GM23338 (cell line): ENCODE results near the gene NIPAL1. TPM values are rescaled to one million over a fixed set of nuclear protein-coding genes. Genes with fewer than 3 reads are reported as not detected.

Experiments used
- ATAC-seq: fragments of 200-7000 bp; cut with Tn5 transposase; 3 replicates; pipeline ENCODE4 v1.9.1; 2020
- DNase-seq: peaks from one replicate; pipeline ENCODE4 v3.0.0-alpha.2; 2015; ENCODE audit warnings: low spot score
- H2AFZ ChIP-seq: fragments of 200-600 bp; sonication (generic); 2 replicates; pipeline ENCODE4 v1.8.0; 2016; ENCODE audit warnings: antibody characterized with exemption, mild to moderate bottlenecking, moderate library complexity
- H3F3A ChIP-seq: fragments of 200-600 bp; sonication (generic); replicated peaks from 2 replicates; pipeline ENCODE4 v1.8.0; 2017; ENCODE audit warnings: antibody characterized with exemption, mixed run types, low read depth
- H3K27ac ChIP-seq: fragments of 200-600 bp; sonication (generic); 2 replicates; pipeline ENCODE4 v1.6.1; 2016; ENCODE audit warnings: low read depth
- H3K27me3 ChIP-seq: fragments of 200-600 bp; sonication (generic); 2 replicates; pipeline ENCODE4 v1.8.0; 2016; ENCODE audit warnings: mild to moderate bottlenecking, mixed run types, moderate library complexity; ENCODE audit not compliant: insufficient read depth
- H3K36me3 ChIP-seq: fragments of 200-600 bp; sonication (generic); 2 replicates; pipeline ENCODE4 v1.8.0; 2016; ENCODE audit warnings: mild to moderate bottlenecking; ENCODE audit not compliant: insufficient read depth
- H3K4me1 ChIP-seq: fragments of 200-600 bp; sonication (generic); 2 replicates; pipeline ENCODE4 v1.8.0; 2016; ENCODE audit warnings: mild to moderate bottlenecking, moderate library complexity; ENCODE audit not compliant: insufficient read depth
- H3K4me2 ChIP-seq: fragments of 200-600 bp; sonication (generic); 2 replicates; pipeline ENCODE4 v1.7.1; 2017; ENCODE audit warnings: mixed run types
- H3K4me3 ChIP-seq: fragments of 200-600 bp; sonication (generic); 2 replicates; pipeline ENCODE4 v1.6.1; 2016; ENCODE audit warnings: mixed run types
- H3K79me2 ChIP-seq: fragments of 200-600 bp; sonication (generic); replicated peaks from 2 replicates; pipeline ENCODE4 v1.8.0; 2017; ENCODE audit warnings: mild to moderate bottlenecking; ENCODE audit not compliant: insufficient read depth
- H3K9me2 ChIP-seq: fragments of 200-600 bp; sonication (generic); 2 replicates; pipeline ENCODE4 v1.8.0; 2017; ENCODE audit not compliant: insufficient read depth
- H4K20me1 ChIP-seq: fragments of 200-600 bp; sonication (generic); replicated peaks from 2 replicates; pipeline ENCODE4 v1.8.0; 2017; ENCODE audit warnings: mild to moderate bottlenecking; ENCODE audit not compliant: insufficient read depth
- H3K27ac Mint-ChIP-seq: 2 replicates; pipeline ENCODE4 v1.8.0; 2020; ENCODE audit warnings: inconsistent platforms, mild to moderate bottlenecking, moderate library complexity, mixed read lengths
- H3K27me3 Mint-ChIP-seq: 3 replicates; pipeline ENCODE4 v1.8.0; 2022; ENCODE audit warnings: low read depth, mild to moderate bottlenecking, moderate library complexity, mixed read lengths, inconsistent platforms; ENCODE audit not compliant: insufficient read depth, poor library complexity
- H3K36me3 Mint-ChIP-seq: 3 replicates; pipeline ENCODE4 v1.8.0; 2021; ENCODE audit warnings: low read depth, mild to moderate bottlenecking, inconsistent platforms, moderate library complexity, mixed read lengths
- H3K4me1 Mint-ChIP-seq: 3 replicates; pipeline ENCODE4 v1.8.0; 2020; ENCODE audit warnings: mild to moderate bottlenecking, inconsistent platforms, mixed read lengths
- H3K4me3 Mint-ChIP-seq: 3 replicates; pipeline ENCODE4 v1.8.0; 2021; ENCODE audit warnings: moderate library complexity, mild to moderate bottlenecking, inconsistent platforms, mixed read lengths
- H3K9me3 Mint-ChIP-seq: 3 replicates; pipeline ENCODE4 v1.8.0; 2020; ENCODE audit warnings: moderate library complexity, mild to moderate bottlenecking, inconsistent platforms, mixed read lengths
- EZH2 ChIP-seq: fragments of 200-600 bp; sonication (generic); IDR thresholded peaks from one replicate; pipeline ENCODE4 v1.8.0; 2017; ENCODE audit warnings: antibody characterized with exemption, mild to moderate bottlenecking, low read depth; ENCODE audit not compliant: unreplicated experiment
- EZH2phosphoT487 ChIP-seq: fragments of 200-600 bp; sonication (generic); IDR thresholded peaks from one replicate; pipeline ENCODE4 v1.8.1; 2018; ENCODE audit warnings: antibody characterized with exemption; ENCODE audit not compliant: unreplicated experiment
- JUNB ChIP-seq: IDR thresholded peaks from one replicate; pipeline ENCODE4 v1.6.1; 2016; ENCODE audit warnings: antibody characterized with exemption; ENCODE audit not compliant: unreplicated experiment
- NANOG ChIP-seq: IDR thresholded peaks from 2 replicates; pipeline ENCODE4 v1.6.1; 2016; ENCODE audit warnings: antibody characterized with exemption, borderline replicate concordance
- STAT1 ChIP-seq: IDR thresholded peaks from one replicate; pipeline ENCODE4 v1.6.1; 2016; ENCODE audit warnings: antibody characterized with exemption; ENCODE audit not compliant: unreplicated experiment
- ZNF114 ChIP-seq: fragments of 250-450 bp; sonication (Bioruptor Pico); IDR thresholded peaks from 2 replicates; pipeline ENCODE4 v1.5.0; 2020; ENCODE audit warnings: mild to moderate bottlenecking, moderate library complexity
- ZNF331 ChIP-seq: fragments of 250-450 bp; sonication (Bioruptor Pico); IDR thresholded peaks from 2 replicates; pipeline ENCODE4 v1.5.0; 2020; ENCODE audit warnings: low read depth, mild to moderate bottlenecking, moderate library complexity
- polyA plus RNA-seq: library from polyadenylated mRNA; unstranded; fragments of >200 nt; fragmentation: Nextera tagmentation; extraction: Ambion mirVana; gene quantifications from 2 replicates; pipeline ENCODE4 v1.2.1, GENCODE V29; 2016
- total RNA-seq: library from RNA; depleted of rRNA; stranded (reverse); fragments of >200 nt; shearing (Covaris generic); gene quantifications from 2 replicates; pipeline ENCODE4 v1.2.3, GENCODE V29; 2014
- TF ChIP-seq, protein P1 (sequence below), 2 experiments: fragments of 200-600 bp in 1 of 2; sonication (generic) in 1 of 2; conservative IDR thresholded peaks; 2 replicates each; pipeline versions ENCODE4 v1.5.1 to v1.6.1; 2016 to 2017; ENCODE audit warnings: antibody characterized with exemption in 2 of 2, low read depth in 2 of 2, mild to moderate bottlenecking in 2 of 2, moderate library complexity in 1 of 2
- TF ChIP-seq, protein P2 (sequence below): IDR thresholded peaks from 2 replicates; pipeline ENCODE4 v1.6.1; 2016; ENCODE audit warnings: antibody characterized with exemption
- TF ChIP-seq, protein P3 (sequence below): fragments of 250-450 bp; sonication (Bioruptor Pico); IDR thresholded peaks from 2 replicates; pipeline ENCODE4 v1.5.0; 2020; ENCODE audit warnings: mild to moderate bottlenecking, moderate library complexity

Gene NIPAL1
- total and polyA plus RNA-seq, 2 experiments from 2014 or later, result 5.3 to 8.2 TPM

GRCh38 chr4:48024522-48024921 lies 8.0 kb downstream of the NIPAL1 start:
- H3K36me3 Mint-ChIP-seq, result peaks cover 10% of the 10 kb centered on the region
- Histone ChIP-seq H3K27me3 (no peaks in the 10 kb centered on the region), H4K20me1 (no peaks in the 10 kb centered on the region), H3K36me3 (no peaks in the 10 kb centered on the region), H3K79me2 (peaks cover 4% of the 10 kb centered on the region; the same call in 1 of the 2 replicates), H3K4me3 (no peak overlapping the region), H3K9me2 (no peaks in the 10 kb centered on the region), H3K27ac (no peak overlapping the region), H3F3A (no peaks in the 10 kb centered on the region), H2AFZ (no peak overlapping the region), H3K4me2 (no peak overlapping the region), H3K4me1 (peaks cover 18% of the 10 kb centered on the region)
- ATAC-seq, result no peak
- TF ChIP-seq ZNF114 (CRISPR knock-in tag) (no peak), ZNF331 (CRISPR knock-in tag) (no peak), EZH2phosphoT487 (no peak), STAT1 (no peak), NANOG (no peak)
- TF ChIP-seq, protein P1, sequence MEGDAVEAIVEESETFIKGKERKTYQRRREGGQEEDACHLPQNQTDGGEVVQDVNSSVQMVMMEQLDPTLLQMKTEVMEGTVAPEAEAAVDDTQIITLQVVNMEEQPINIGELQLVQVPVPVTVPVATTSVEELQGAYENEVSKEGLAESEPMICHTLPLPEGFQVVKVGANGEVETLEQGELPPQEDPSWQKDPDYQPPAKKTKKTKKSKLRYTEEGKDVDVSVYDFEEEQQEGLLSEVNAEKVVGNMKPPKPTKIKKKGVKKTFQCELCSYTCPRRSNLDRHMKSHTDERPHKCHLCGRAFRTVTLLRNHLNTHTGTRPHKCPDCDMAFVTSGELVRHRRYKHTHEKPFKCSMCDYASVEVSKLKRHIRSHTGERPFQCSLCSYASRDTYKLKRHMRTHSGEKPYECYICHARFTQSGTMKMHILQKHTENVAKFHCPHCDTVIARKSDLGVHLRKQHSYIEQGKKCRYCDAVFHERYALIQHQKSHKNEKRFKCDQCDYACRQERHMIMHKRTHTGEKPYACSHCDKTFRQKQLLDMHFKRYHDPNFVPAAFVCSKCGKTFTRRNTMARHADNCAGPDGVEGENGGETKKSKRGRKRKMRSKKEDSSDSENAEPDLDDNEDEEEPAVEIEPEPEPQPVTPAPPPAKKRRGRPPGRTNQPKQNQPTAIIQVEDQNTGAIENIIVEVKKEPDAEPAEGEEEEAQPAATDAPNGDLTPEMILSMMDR (conservative IDR thresholded peaks at IDR 0.05; ENCODE audit: low read depth in 2 of 2), result no peak
- TF ChIP-seq, protein P2, sequence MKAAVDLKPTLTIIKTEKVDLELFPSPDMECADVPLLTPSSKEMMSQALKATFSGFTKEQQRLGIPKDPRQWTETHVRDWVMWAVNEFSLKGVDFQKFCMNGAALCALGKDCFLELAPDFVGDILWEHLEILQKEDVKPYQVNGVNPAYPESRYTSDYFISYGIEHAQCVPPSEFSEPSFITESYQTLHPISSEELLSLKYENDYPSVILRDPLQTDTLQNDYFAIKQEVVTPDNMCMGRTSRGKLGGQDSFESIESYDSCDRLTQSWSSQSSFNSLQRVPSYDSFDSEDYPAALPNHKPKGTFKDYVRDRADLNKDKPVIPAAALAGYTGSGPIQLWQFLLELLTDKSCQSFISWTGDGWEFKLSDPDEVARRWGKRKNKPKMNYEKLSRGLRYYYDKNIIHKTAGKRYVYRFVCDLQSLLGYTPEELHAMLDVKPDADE, result no peak
- H3K9me3 Mint-ChIP-seq, result no peaks in the 10 kb centered on the region
- H3K27ac Mint-ChIP-seq, result no peak overlapping the region
- DNase-seq, result no peak
- H3K4me3 Mint-ChIP-seq, result no peak overlapping the region
- peaks cover 28% of the 10 kb centered on the region for H3K4me1 Mint-ChIP-seq
- H3K27me3 Mint-ChIP-seq, result no peaks in the 10 kb centered on the region

DNA sequence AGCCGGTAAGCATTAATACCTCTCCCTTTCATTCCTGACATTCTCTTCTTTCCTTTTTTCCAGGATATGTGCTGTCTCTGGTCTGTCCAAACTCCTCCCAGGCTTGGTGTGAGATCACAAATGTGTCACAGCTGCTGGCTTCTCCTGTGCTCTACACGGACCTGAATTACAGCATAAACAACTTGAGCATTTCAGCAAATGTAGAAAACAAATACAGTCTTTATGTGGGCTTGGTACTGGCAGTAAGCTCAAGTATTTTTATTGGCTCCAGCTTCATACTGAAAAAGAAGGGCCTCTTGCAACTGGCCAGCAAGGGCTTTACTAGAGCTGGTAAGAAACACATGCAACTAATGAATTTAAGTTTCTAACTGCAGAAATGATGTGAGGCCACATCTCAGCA lies 8.4 kb downstream of the NIPAL1 start:
- Histone ChIP-seq H3K36me3 (no peaks in the 10 kb centered on the region), H3F3A (no peaks in the 10 kb centered on the region), H3K27me3 (no peaks in the 10 kb centered on the region), H3K4me3 (no peak overlapping the region), H2AFZ (no peak overlapping the region), H3K4me2 (no peak overlapping the region), H3K27ac (no peak overlapping the region), H3K79me2 (no peaks in the 10 kb centered on the region), H3K4me1 (peaks cover 23% of the 10 kb centered on the region), H4K20me1 (no peaks in the 10 kb centered on the region), H3K9me2 (no peaks in the 10 kb centered on the region)
- Mint-ChIP-seq H3K4me1 (peaks cover 31% of the 10 kb centered on the region), H3K36me3 (peaks cover 10% of the 10 kb centered on the region), H3K27me3 (no peaks in the 10 kb centered on the region), H3K4me3 (no peak overlapping the region), H3K27ac (no peak overlapping the region), H3K9me3 (no peaks in the 10 kb centered on the region)
- DNase-seq (no peak), ATAC-seq (no peak)
- TF ChIP-seq, protein P2, result no peak
- TF ChIP-seq JUNB (no peak), ZNF331 (CRISPR knock-in tag) (no peak), STAT1 (no peak), ZNF114 (CRISPR knock-in tag) (no peak), EZH2 (no peak), NANOG (no peak)
- TF ChIP-seq, protein P3, sequence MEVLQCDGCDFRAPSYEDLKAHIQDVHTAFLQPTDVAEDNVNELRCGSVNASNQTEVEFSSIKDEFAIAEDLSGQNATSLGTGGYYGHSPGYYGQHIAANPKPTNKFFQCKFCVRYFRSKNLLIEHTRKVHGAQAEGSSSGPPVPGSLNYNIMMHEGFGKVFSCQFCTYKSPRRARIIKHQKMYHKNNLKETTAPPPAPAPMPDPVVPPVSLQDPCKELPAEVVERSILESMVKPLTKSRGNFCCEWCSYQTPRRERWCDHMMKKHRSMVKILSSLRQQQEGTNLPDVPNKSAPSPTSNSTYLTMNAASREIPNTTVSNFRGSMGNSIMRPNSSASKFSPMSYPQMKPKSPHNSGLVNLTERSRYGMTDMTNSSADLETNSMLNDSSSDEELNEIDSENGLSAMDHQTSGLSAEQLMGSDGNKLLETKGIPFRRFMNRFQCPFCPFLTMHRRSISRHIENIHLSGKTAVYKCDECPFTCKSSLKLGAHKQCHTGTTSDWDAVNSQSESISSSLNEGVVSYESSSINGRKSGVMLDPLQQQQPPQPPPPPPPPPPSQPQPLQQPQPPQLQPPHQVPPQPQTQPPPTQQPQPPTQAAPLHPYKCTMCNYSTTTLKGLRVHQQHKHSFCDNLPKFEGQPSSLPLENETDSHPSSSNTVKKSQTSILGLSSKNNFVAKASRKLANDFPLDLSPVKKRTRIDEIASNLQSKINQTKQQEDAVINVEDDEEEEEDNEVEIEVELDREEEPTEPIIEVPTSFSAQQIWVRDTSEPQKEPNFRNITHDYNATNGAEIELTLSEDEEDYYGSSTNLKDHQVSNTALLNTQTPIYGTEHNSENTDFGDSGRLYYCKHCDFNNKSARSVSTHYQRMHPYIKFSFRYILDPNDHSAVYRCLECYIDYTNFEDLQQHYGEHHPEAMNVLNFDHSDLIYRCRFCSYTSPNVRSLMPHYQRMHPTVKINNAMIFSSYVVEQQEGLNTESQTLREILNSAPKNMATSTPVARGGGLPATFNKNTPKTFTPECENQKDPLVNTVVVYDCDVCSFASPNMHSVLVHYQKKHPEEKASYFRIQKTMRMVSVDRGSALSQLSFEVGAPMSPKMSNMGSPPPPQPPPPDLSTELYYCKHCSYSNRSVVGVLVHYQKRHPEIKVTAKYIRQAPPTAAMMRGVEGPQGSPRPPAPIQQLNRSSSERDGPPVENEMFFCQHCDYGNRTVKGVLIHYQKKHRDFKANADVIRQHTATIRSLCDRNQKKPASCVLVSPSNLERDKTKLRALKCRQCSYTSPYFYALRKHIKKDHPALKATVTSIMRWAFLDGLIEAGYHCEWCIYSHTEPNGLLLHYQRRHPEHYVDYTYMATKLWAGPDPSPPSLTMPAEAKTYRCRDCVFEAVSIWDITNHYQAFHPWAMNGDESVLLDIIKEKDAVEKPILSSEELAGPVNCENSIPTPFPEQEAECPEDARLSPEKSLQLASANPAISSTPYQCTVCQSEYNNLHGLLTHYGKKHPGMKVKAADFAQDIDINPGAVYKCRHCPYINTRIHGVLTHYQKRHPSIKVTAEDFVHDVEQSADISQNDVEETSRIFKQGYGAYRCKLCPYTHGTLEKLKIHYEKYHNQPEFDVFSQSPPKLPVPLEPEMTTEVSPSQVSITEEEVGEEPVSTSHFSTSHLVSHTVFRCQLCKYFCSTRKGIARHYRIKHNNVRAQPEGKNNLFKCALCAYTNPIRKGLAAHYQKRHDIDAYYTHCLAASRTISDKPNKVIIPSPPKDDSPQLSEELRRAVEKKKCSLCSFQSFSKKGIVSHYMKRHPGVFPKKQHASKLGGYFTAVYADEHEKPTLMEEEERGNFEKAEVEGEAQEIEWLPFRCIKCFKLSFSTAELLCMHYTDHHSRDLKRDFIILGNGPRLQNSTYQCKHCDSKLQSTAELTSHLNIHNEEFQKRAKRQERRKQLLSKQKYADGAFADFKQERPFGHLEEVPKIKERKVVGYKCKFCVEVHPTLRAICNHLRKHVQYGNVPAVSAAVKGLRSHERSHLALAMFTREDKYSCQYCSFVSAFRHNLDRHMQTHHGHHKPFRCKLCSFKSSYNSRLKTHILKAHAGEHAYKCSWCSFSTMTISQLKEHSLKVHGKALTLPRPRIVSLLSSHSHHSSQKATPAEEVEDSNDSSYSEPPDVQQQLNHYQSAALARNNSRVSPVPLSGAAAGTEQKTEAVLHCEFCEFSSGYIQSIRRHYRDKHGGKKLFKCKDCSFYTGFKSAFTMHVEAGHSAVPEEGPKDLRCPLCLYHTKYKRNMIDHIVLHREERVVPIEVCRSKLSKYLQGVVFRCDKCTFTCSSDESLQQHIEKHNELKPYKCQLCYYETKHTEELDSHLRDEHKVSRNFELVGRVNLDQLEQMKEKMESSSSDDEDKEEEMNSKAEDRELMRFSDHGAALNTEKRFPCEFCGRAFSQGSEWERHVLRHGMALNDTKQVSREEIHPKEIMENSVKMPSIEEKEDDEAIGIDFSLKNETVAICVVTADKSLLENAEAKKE, result no peak
